Glutamatergic neuron (in vitro differentiated cells): ENCODE data around the gene NLK. TPM values are rescaled to one million over a fixed set of nuclear protein-coding genes. Genes with fewer than 3 reads are reported as not detected.

ENCODE experiments used
- DNase-seq: peaks from one replicate; pipeline ENCODE4 v3.0.0; 2022
- H3K27ac Mint-ChIP-seq: one replicate; pipeline ENCODE4 v1.8.0; 2020; ENCODE audit warnings: mild to moderate bottlenecking, mixed read lengths, inconsistent platforms; ENCODE audit not compliant: unreplicated experiment
- H3K27me3 Mint-ChIP-seq: one replicate; pipeline ENCODE4 v1.8.0; 2020; ENCODE audit warnings: mild to moderate bottlenecking, moderate library complexity, mixed read lengths, inconsistent platforms; ENCODE audit not compliant: unreplicated experiment
- H3K36me3 Mint-ChIP-seq: one replicate; pipeline ENCODE4 v1.8.0; 2020; ENCODE audit warnings: mild to moderate bottlenecking, mixed read lengths, inconsistent platforms; ENCODE audit not compliant: unreplicated experiment
- H3K4me1 Mint-ChIP-seq: one replicate; pipeline ENCODE4 v1.8.0; 2020; ENCODE audit warnings: mild to moderate bottlenecking, low read depth, mixed read lengths, inconsistent platforms; ENCODE audit not compliant: unreplicated experiment
- H3K4me3 Mint-ChIP-seq: one replicate; pipeline ENCODE4 v1.8.0; 2020; ENCODE audit warnings: mild to moderate bottlenecking, mixed read lengths, inconsistent platforms; ENCODE audit not compliant: unreplicated experiment
- H3K9me3 Mint-ChIP-seq: one replicate; pipeline ENCODE4 v1.8.0; 2020; ENCODE audit warnings: mild to moderate bottlenecking, moderate library complexity, mixed read lengths, inconsistent platforms; ENCODE audit not compliant: unreplicated experiment
- CTCF ChIP-seq: fragments of 200-600 bp; sonication (generic); IDR thresholded peaks from one replicate; pipeline ENCODE4 v1.5.0; 2021; ENCODE audit not compliant: partially characterized antibody, unreplicated experiment
- total RNA-seq: library from RNA; stranded (reverse); fragmentation: NEBNext Ultra II Directional; extraction: Animal tissue kit (Norgen Biotek cat#: 25700); gene quantifications from one replicate; pipeline ENCODE4 v1.2.1, GENCODE V29; 2021; ENCODE audit not compliant: unreplicated experiment

Gene NLK
- total RNA-seq, 1 donor from 2014 or later, result 33.8 TPM

GRCh38 chr17:28161311-28161710 is 118.8 kb downstream of the NLK start:
- Mint-ChIP-seq H3K4me1 (no peaks in the 10 kb centered on the region), H3K36me3 (no peaks in the 10 kb centered on the region), H3K4me3 (no peak overlapping the region), H3K9me3 (no peaks in the 10 kb centered on the region), H3K27ac (no peak overlapping the region), H3K27me3 (no peaks in the 10 kb centered on the region)
- no peak for DNase-seq
- no peak for TF ChIP-seq CTCF

- Mint-ChIP-seq H3K9me3 (peaks cover 2% of the 10 kb centered on the region), H3K4me3 (no peak overlapping the region), H3K4me1 (no peaks in the 10 kb centered on the region), H3K27ac (no peak overlapping the region), H3K27me3 (peaks cover 2% of the 10 kb centered on the region), H3K36me3 (peaks cover 3% of the 10 kb centered on the region)
- DNase-seq, result no peak
- no peak for TF ChIP-seq CTCF
These were observed 124.0 kb downstream of the NLK start for GRCh38 chr17:28166478-28166877.

- Mint-ChIP-seq H3K36me3 (peaks cover 3% of the 10 kb centered on the region), H3K27me3 (peaks cover 4% of the 10 kb centered on the region), H3K9me3 (peaks cover 2% of the 10 kb centered on the region), H3K27ac (no peak overlapping the region), H3K4me1 (no peaks in the 10 kb centered on the region), H3K4me3 (no peak overlapping the region)
- no peak for DNase-seq
- no peak for TF ChIP-seq CTCF
These were observed 127.3 kb downstream of the NLK start for GRCh38 chr17:28169621-28170349.

GRCh38 chr17:28170771-28171170 is 128.3 kb downstream of the NLK start:
- Mint-ChIP-seq H3K27ac (no peak overlapping the region), H3K4me3 (no peak overlapping the region), H3K27me3 (peaks cover 4% of the 10 kb centered on the region), H3K4me1 (no peaks in the 10 kb centered on the region), H3K9me3 (peaks cover 2% of the 10 kb centered on the region), H3K36me3 (peaks cover 3% of the 10 kb centered on the region)
- no peak for DNase-seq
- TF ChIP-seq CTCF, result no peak

GRCh38 chr17:28173031-28173561 is 130.6 kb downstream of the NLK start:
- DNase-seq, result no peak
- Mint-ChIP-seq H3K27ac (no peak overlapping the region), H3K4me3 (no peak overlapping the region), H3K36me3 (peaks cover 3% of the 10 kb centered on the region), H3K4me1 (no peaks in the 10 kb centered on the region), H3K9me3 (peaks cover 2% of the 10 kb centered on the region), H3K27me3 (peaks cover 4% of the 10 kb centered on the region)
- TF ChIP-seq CTCF, result no peak
